Body of pancreas (tissue), 4 donors: ENCODE measurements around the gene IQCK. TPM values are rescaled to one million over a fixed set of nuclear protein-coding genes. Genes with fewer than 3 reads are reported as not detected.
"Not testable (repeated sequence)": the region's sequence is repeated elsewhere in the genome, so short reads cannot be mapped to it uniquely, and the experiment has no call there.

Source experiments
- ATAC-seq: fragments of 150-250 bp; one replicate; pipeline ENCODE4 v1.9.1; 2016
- DNase-seq, 4 donors: peaks; one replicate each; pipeline ENCODE4 v3.0.0-alpha.2; 2019
- H3K27ac ChIP-seq, 4 donors: fragments of 200-600 bp; sonication (generic); 1 replicate in 3 of 4; 2 replicates in 1 of 4; pipeline versions ENCODE4 v1.5.1 to v1.6.1; 2016 to 2019; ENCODE audit warnings: mild to moderate bottlenecking in 1 of 4, mixed read lengths in 1 of 4, moderate library complexity in 1 of 4
- H3K27me3 ChIP-seq, 2 donors: fragments of 200-600 bp; sonication (generic); one replicate each; pipeline ENCODE4 v1.6.0; 2016; ENCODE audit warnings: mild to moderate bottlenecking in 1 of 2
- H3K36me3 ChIP-seq, 2 donors: fragments of 200-600 bp; sonication (generic); replicated peaks in 1 of 2; 2 replicates each; pipeline ENCODE4 v1.5.1; 2016; ENCODE audit warnings: low read depth in 2 of 2; ENCODE audit not compliant: insufficient read depth in 1 of 2
- H3K4me1 ChIP-seq: fragments of 200-600 bp; sonication (generic); one replicate; pipeline ENCODE4 v1.6.0; 2016
- H3K4me3 ChIP-seq, 2 donors: fragments of 200-600 bp; sonication (generic); 1 replicate in 1 of 2; 2 replicates in 1 of 2; pipeline ENCODE4 v1.5.1; 2016 to 2019
- H3K9me3 ChIP-seq, 3 donors: fragments of 200-600 bp; sonication (generic); 1 replicate in 2 of 3; 2 replicates in 1 of 3; pipeline ENCODE4 v1.5.1; 2016
- CTCF ChIP-seq, 7 experiments: fragments of 450-650 bp in 4 of 7; fragments of 200-600 bp in 3 of 7; sonication (generic) in 3 of 7; IDR thresholded peaks; one replicate each; pipeline ENCODE4 v1.5.1; 2016 to 2019; ENCODE audit warnings: antibody characterized with exemption in 7 of 7
- POLR2A ChIP-seq, 3 donors: fragments of 450-650 bp; IDR thresholded peaks; one replicate each; pipeline ENCODE4 v1.6.1; 2016; ENCODE audit warnings: antibody characterized with exemption in 3 of 3, mild to moderate bottlenecking in 2 of 3
- WGBS, 2 donors: methylation state at CpG; one replicate each; pipeline ENCODE4 v1.1.5; 2017; 5-methylcytosine and 5-hydroxymethylcytosine counted together
- intact Hi-C: fragments of 100-400 bp; cut with DNase I; formaldehyde crosslinking; loops from one replicate; pipeline ENCODE4 v1.15.1; 2023
- total RNA-seq, 2 donors: library from RNA; depleted of rRNA; stranded (reverse); fragments of >200 nt; gene quantifications; one replicate each; pipeline ENCODE4 v1.1.0, GENCODE V29; 2016

Gene IQCK
- total RNA-seq, 2 donors from 2014 or later, result 10.9 to 52.7 TPM

GRCh38 chr16:19712418-19713058 lies 5.5 kb upstream of the IQCK start:
- DNase-seq, result no peak
- ATAC-seq, result no peak
- Histone ChIP-seq H3K27ac (peak overlapping the region in 1 of 4 donors; percentile 14), H3K36me3 (no peaks in the 10 kb centered on the region), H3K9me3 (no peaks in the 10 kb centered on the region), H3K4me3 (no peak overlapping the region), H3K27me3 (no peaks in the 10 kb centered on the region), H3K4me1 (peaks cover 29% of the 10 kb centered on the region)
- intact Hi-C loops, result loop anchor here (5.0 kb wide), 1 partner anchor 170 kb away; the partner anchor contains the start of gene GPRC5B
- 93 to 94% methylated on average over 10 to 11 of the region's 11 CpGs for whole genome bisulfite sequencing, 2 donors
- TF ChIP-seq CTCF (IDR thresholded peaks at IDR 0.05), result no peak

GRCh38 chr16:19713697-19714096 lies 4.4 kb upstream of the IQCK start:
- Histone ChIP-seq H3K27ac (no peak overlapping the region), H3K36me3 (no peaks in the 10 kb centered on the region), H3K4me3 (no peak overlapping the region), H3K4me1 (peaks cover 30% of the 10 kb centered on the region), H3K27me3 (no peaks in the 10 kb centered on the region), H3K9me3 (no peaks in the 10 kb centered on the region)
- no peak for DNase-seq
- intact Hi-C loops, result loop anchor here (5.0 kb wide), 1 partner anchor 169 kb away; the partner anchor contains the start of gene GPRC5B
- TF ChIP-seq CTCF (IDR thresholded peaks at IDR 0.05), result no peak
- TF ChIP-seq POLR2A (IDR thresholded peaks at IDR 0.05), result no peak
- no peak for ATAC-seq
- 91% methylated on average over 6 of the region's 6 CpGs for WGBS, 2 donors

- H3K27me3 ChIP-seq, result no peaks in the 10 kb centered on the region
- H3K27ac ChIP-seq, result peak overlapping the region in 1 of 4 donors; percentile 29
- DNase-seq (no peak), ATAC-seq (no peak)
- H3K4me1 ChIP-seq, result peaks cover 46% of the 10 kb centered on the region
- WGBS, 2 donors, result 86 to 91% methylated on average over 5 of the region's 5 CpGs
- H3K9me3 ChIP-seq, result no peaks in the 10 kb centered on the region
- intact Hi-C loops, result no loop called here
- H3K4me3 ChIP-seq, result no peak overlapping the region
- no peaks in the 10 kb centered on the region for H3K36me3 ChIP-seq
- TF ChIP-seq CTCF (IDR thresholded peaks at IDR 0.05) (no peak), POLR2A (IDR thresholded peaks at IDR 0.05) (no peak)
These were observed 2.5 kb upstream of the IQCK start for GRCh38 chr16:19715566-19715965.

- no peak for ATAC-seq
- H3K4me3 ChIP-seq, result no peak overlapping the region
- no peaks in the 10 kb centered on the region for H3K9me3 ChIP-seq
- intact Hi-C loops, result no loop called here
- TF ChIP-seq CTCF (IDR thresholded peaks at IDR 0.05), result no peak
- TF ChIP-seq POLR2A (IDR thresholded peaks at IDR 0.05), result no peak
- peak overlapping the region in 1 of 4 donors; percentile 29 for H3K27ac ChIP-seq
- H3K4me1 ChIP-seq, result peaks cover 41% of the 10 kb centered on the region
- WGBS, 2 donors, result 45 to 59% methylated on average over 1 of the region's 1 CpG
- no peaks in the 10 kb centered on the region for H3K36me3 ChIP-seq
- no peaks in the 10 kb centered on the region for H3K27me3 ChIP-seq
- DNase-seq, result no peak
These were observed 1.9 kb upstream of the IQCK start for GRCh38 chr16:19716183-19716582.

DNA sequence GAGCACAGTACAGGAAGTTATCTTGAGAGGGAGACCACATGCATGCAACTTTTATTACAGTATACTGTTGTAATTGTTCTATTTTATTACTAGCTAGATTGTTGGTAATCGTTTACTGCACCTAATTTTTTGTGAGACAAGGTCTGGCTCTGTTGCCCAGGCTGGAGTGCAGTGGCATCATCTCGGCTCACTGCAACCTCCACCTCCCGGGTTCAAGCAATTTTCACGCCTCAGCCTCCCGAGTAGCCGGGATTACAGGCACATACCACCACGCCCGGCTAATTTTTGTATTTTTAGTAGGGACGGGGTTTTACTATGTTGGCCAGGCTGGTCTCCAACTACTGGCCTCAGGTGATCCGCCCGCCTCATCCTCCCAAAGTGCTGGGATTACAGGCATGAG lies 1.3 kb upstream of the IQCK start:
- H3K9me3 ChIP-seq, H3K4me3 ChIP-seq, H3K36me3 ChIP-seq, ATAC-seq, DNase-seq, H3K27me3 ChIP-seq, intact Hi-C loops: not testable (repeated sequence)
- Histone ChIP-seq H3K4me1 (peaks cover 38% of the 10 kb centered on the region), H3K27ac (peak overlapping the region in 1 of 4 donors; percentile 81)
- WGBS, 2 donors, result 45 to 49% methylated on average over 11 of the region's 11 CpGs
